H9 (cell line): ENCODE data around the gene C4orf46. TPM values are rescaled to one million over a fixed set of nuclear protein-coding genes. Genes with fewer than 3 reads are reported as not detected.
A peak's percentile ranks its signal among the peaks of the same experiment; 100 is the strongest.

ENCODE experiments used
- DNase-seq: peaks from one replicate; pipeline ENCODE4 v3.0.0-alpha.2; 2017
- H2AFZ ChIP-seq: one replicate; pipeline ENCODE4 v1.6.1; 2013; ENCODE audit warnings: mild to moderate bottlenecking, low read length, control low read depth, moderate library complexity
- H2AK5ac ChIP-seq: 2 replicates; pipeline ENCODE4 v1.6.1; 2013; ENCODE audit warnings: low read length, control low read depth, mixed read lengths; ENCODE audit not compliant: insufficient read length
- H2BK120ac ChIP-seq: one replicate; pipeline ENCODE4 v1.6.1; 2013; ENCODE audit warnings: low read depth, mild to moderate bottlenecking, low read length, control low read depth, inconsistent platforms; ENCODE audit not compliant: poor library complexity, severe bottlenecking
- H2BK12ac ChIP-seq: 2 replicates; pipeline ENCODE4 v1.6.1; 2013; ENCODE audit warnings: low read length, control low read depth, mixed read lengths, low read depth; ENCODE audit not compliant: insufficient read length
- H2BK15ac ChIP-seq: 2 replicates; pipeline ENCODE4 v1.6.1; 2013; ENCODE audit warnings: low read depth, low read length, control low read depth
- H2BK20ac ChIP-seq: one replicate; pipeline ENCODE4 v1.6.1; 2013; ENCODE audit warnings: low read depth, mild to moderate bottlenecking, low read length, control low read depth, inconsistent platforms; ENCODE audit not compliant: poor library complexity, severe bottlenecking
- H2BK5ac ChIP-seq: 2 replicates; pipeline ENCODE4 v1.6.1; 2013; ENCODE audit warnings: low read length, control low read depth, mixed read lengths; ENCODE audit not compliant: insufficient read length
- H3K14ac ChIP-seq: 2 replicates; pipeline ENCODE4 v1.6.1; 2013; ENCODE audit warnings: low read length, control low read depth; ENCODE audit not compliant: insufficient read depth
- H3K18ac ChIP-seq: 2 replicates; pipeline ENCODE4 v1.6.1; 2013; ENCODE audit warnings: low read depth, mild to moderate bottlenecking, mixed read lengths, low read length, control low read depth; ENCODE audit not compliant: insufficient read length
- H3K23ac ChIP-seq: 2 replicates; pipeline ENCODE4 v1.6.1; 2013; ENCODE audit warnings: low read length, control low read depth, mixed read lengths, low read depth; ENCODE audit not compliant: insufficient read length
- H3K23me2 ChIP-seq: 2 replicates; pipeline ENCODE4 v1.6.1; 2013; ENCODE audit warnings: low read depth, mild to moderate bottlenecking, mixed read lengths, low read length, control low read depth; ENCODE audit not compliant: insufficient read length, poor library complexity, severe bottlenecking
- H3K27ac ChIP-seq: 2 replicates; pipeline ENCODE4 v1.5.1; 2013; ENCODE audit warnings: low read length, control low read depth, mixed read lengths, low read depth; ENCODE audit not compliant: insufficient read length
- H3K27me3 ChIP-seq: 2 replicates; pipeline ENCODE4 v1.6.1; 2013; ENCODE audit warnings: low read length, control low read depth, inconsistent platforms; ENCODE audit not compliant: insufficient read depth
- H3K4ac ChIP-seq: 2 replicates; pipeline ENCODE4 v1.6.1; 2013; ENCODE audit warnings: low read depth, mild to moderate bottlenecking, control low read depth, inconsistent platforms, low read length, moderate library complexity
- H3K4me1 ChIP-seq: 2 replicates; pipeline ENCODE4 v1.6.1; 2013; ENCODE audit warnings: low read length, control low read depth, inconsistent platforms; ENCODE audit not compliant: insufficient read depth
- H3K4me2 ChIP-seq: 2 replicates; pipeline ENCODE4 v1.6.1; 2013; ENCODE audit warnings: low read length, control low read depth, mixed read lengths; ENCODE audit not compliant: insufficient read length, insufficient read depth
- H3K56ac ChIP-seq: 2 replicates; pipeline ENCODE4 v1.6.1; 2013; ENCODE audit warnings: low read depth, mild to moderate bottlenecking, mixed read lengths, low read length, control low read depth; ENCODE audit not compliant: insufficient read length
- H3K79me1 ChIP-seq: 2 replicates; pipeline ENCODE4 v1.6.1; 2013; ENCODE audit warnings: low read depth, mild to moderate bottlenecking, moderate library complexity, low read length, control low read depth, inconsistent platforms; ENCODE audit not compliant: insufficient read depth, poor library complexity, severe bottlenecking
- H3K79me2 ChIP-seq: 2 replicates; pipeline ENCODE4 v1.6.1; 2013; ENCODE audit warnings: low read length, control low read depth, inconsistent platforms; ENCODE audit not compliant: insufficient read depth
- H3K9ac ChIP-seq: 2 replicates; pipeline ENCODE4 v1.6.1; 2013; ENCODE audit warnings: low read length, control low read depth, mixed read lengths; ENCODE audit not compliant: insufficient read length; ENCODE audit errors: extremely low read depth
- H3K9me3 ChIP-seq: one replicate; pipeline ENCODE4 v1.6.1; 2013; ENCODE audit warnings: low read depth, low read length, inconsistent platforms; ENCODE audit not compliant: control insufficient read depth
- H3T11ph ChIP-seq: one replicate; pipeline ENCODE4 v1.6.1; 2013; ENCODE audit warnings: mild to moderate bottlenecking, low read length, control low read depth, inconsistent platforms
- H4K20me1 ChIP-seq: one replicate; pipeline ENCODE4 v1.6.1; 2013; ENCODE audit not compliant: control insufficient read depth, insufficient read length, insufficient read depth
- H4K5ac ChIP-seq: 2 replicates; pipeline ENCODE4 v1.6.1; 2013; ENCODE audit warnings: low read depth, mild to moderate bottlenecking, mixed read lengths, low read length, control low read depth; ENCODE audit not compliant: insufficient read length
- H4K8ac ChIP-seq: replicated peaks from 2 replicates; pipeline ENCODE4 v1.6.1; 2013; ENCODE audit warnings: low read length, control low read depth, mixed read lengths, low read depth; ENCODE audit not compliant: insufficient read length
- H4K91ac ChIP-seq: 2 replicates; pipeline ENCODE4 v1.6.1; 2013; ENCODE audit warnings: low read depth, mild to moderate bottlenecking, moderate library complexity, mixed read lengths, low read length, control low read depth; ENCODE audit not compliant: insufficient read length
- H3K27ac Mint-ChIP-seq, 3 experiments: 2 replicates in 2 of 3; 3 replicates in 1 of 3; pipeline ENCODE4 v1.8.0; 2020 to 2021; ENCODE audit warnings: mixed read lengths in 3 of 3, mild to moderate bottlenecking in 1 of 3, moderate library complexity in 1 of 3
- H3K27me3 Mint-ChIP-seq: 2 replicates; pipeline ENCODE4 v1.8.0; 2021; ENCODE audit warnings: low read depth, mild to moderate bottlenecking, moderate library complexity, mixed read lengths
- H3K36me3 Mint-ChIP-seq, 3 experiments: 2 replicates in 2 of 3; 3 replicates in 1 of 3; pipeline ENCODE4 v1.8.0; 2020 to 2021; ENCODE audit warnings: low read depth in 3 of 3, mixed read lengths in 3 of 3; ENCODE audit not compliant: insufficient read depth in 1 of 3
- H3K4me1 Mint-ChIP-seq, 2 experiments: 2 replicates each; pipeline ENCODE4 v1.8.0; 2020; ENCODE audit warnings: mixed read lengths in 2 of 2
- H3K4me3 Mint-ChIP-seq, 2 experiments: 2 replicates in 1 of 2; 3 replicates in 1 of 2; pipeline ENCODE4 v1.8.0; 2020 to 2021; ENCODE audit warnings: mild to moderate bottlenecking in 2 of 2, mixed read lengths in 2 of 2, moderate library complexity in 1 of 2
- H3K9me3 Mint-ChIP-seq, 2 experiments: 2 replicates in 1 of 2; 3 replicates in 1 of 2; pipeline ENCODE4 v1.8.0; 2020; ENCODE audit warnings: mild to moderate bottlenecking in 2 of 2, mixed read lengths in 2 of 2, moderate library complexity in 1 of 2
- CTCF ChIP-seq: fragments of 200-600 bp; sonication (generic); conservative IDR thresholded peaks from 3 replicates; pipeline ENCODE4 v1.8.0; 2021; ENCODE audit warnings: antibody characterized with exemption, mild to moderate bottlenecking
- WGBS: extraction: QIAGEN DNeasy Blood & Tissue Kit; methylation state at CpG from one replicate; pipeline ENCODE4 v1.1.7; 2013; ENCODE audit warnings: missing lambda C conversion rate, low lambda C conversion rate, mixed read lengths; ENCODE audit not compliant: insufficient read length; ENCODE audit errors: extremely low coverage; 5-methylcytosine and 5-hydroxymethylcytosine counted together
- total RNA-seq: library from RNA; stranded (reverse); gene quantifications from 2 replicates; pipeline ENCODE4 v1.2.1, GENCODE V29; 2021

The C4orf46 gene
- total RNA-seq, 1 experiment from 2014 or later = 19.6 TPM

GRCh38 chr4:158671915-158672806 is 474 bp upstream of the C4orf46 start, which contains the start of gene ETFDH:
Gene ETFDH, plus strand, starts transcription at chr4:158672296. Its CDS starts 161 bp downstream, at chr4:158672457.
- Histone ChIP-seq H2BK20ac (no peak within 1 kb of the TSS), H3K9me3 (no peaks in the 10 kb centered on the region), H3K4me1 (no peaks in the 10 kb centered on the region), H3K9ac (peak within 1 kb of the TSS; percentile 79), H3K4ac (peak within 1 kb of the TSS; percentile 46; the same call in 1 of the 2 replicates), H2AK5ac (no peak within 1 kb of the TSS), H3K23me2 (peaks cover 13% of the 10 kb centered on the region), H2BK5ac (no peak within 1 kb of the TSS), H3T11ph (no peak within 1 kb of the TSS), H3K14ac (peak within 1 kb of the TSS; percentile 98), H3K79me1 (no peaks in the 10 kb centered on the region), H4K8ac (no peak within 1 kb of the TSS), H2AFZ (no peak within 1 kb of the TSS), H2BK12ac (no peak within 1 kb of the TSS), H3K79me2 (peaks cover 5% of the 10 kb centered on the region; the same call in 1 of the 2 replicates), H3K27me3 (no peaks in the 10 kb centered on the region), H4K5ac (peak within 1 kb of the TSS; percentile 14), H3K27ac (no peak within 1 kb of the TSS), H3K23ac (peak within 1 kb of the TSS; percentile 7), H2BK120ac (no peak within 1 kb of the TSS), H4K91ac (no peak within 1 kb of the TSS), H3K18ac (peak within 1 kb of the TSS; percentile 81), H3K4me2 (peak within 1 kb of the TSS; percentile 95), H4K20me1 (no peaks in the 10 kb centered on the region), H2BK15ac (no peak within 1 kb of the TSS), H3K56ac (no peak within 1 kb of the TSS)
- peak; percentile 61 for TF ChIP-seq CTCF
- no peaks in the 10 kb centered on the region for H3K9me3 Mint-ChIP-seq
- DNase-seq = peak; percentile 99
- H3K4me1 Mint-ChIP-seq = peaks cover 11 to 15% of the 10 kb centered on the region in 2 experiments
- peak within 1 kb of the TSS; percentile 98 to 99 for H3K4me3 Mint-ChIP-seq
- peak within 1 kb of the TSS; percentile 96 to 99 (median 97) for H3K27ac Mint-ChIP-seq
- WGBS = no CpG with 5 or more reads among the region's 60 CpGs
- H3K27me3 Mint-ChIP-seq = no peaks in the 10 kb centered on the region
- peaks cover 5 to 11% (median 9%) of the 10 kb centered on the region in 3 experiments for H3K36me3 Mint-ChIP-seq
